Dermis lymphatic vessel endothelial cell (primary cell): ENCODE results near the gene MYOF. TPM values are rescaled to one million over a fixed set of nuclear protein-coding genes. Genes with fewer than 3 reads are reported as not detected.

Experiments
- total RNA-seq: library from RNA; depleted of rRNA; stranded (reverse); fragments of >200 nt; gene quantifications from 2 replicates; pipeline ENCODE4 v1.2.1, GENCODE V29; 2014

Gene MYOF
- total RNA-seq = 99.0 and 125 TPM in 2 replicates

GRCh38 chr10:93482145-93482834 lies at the start of gene MYOF:
MYOF (minus strand) TSS chr10:93482334; CDS start chr10:93482194, 140 bp downstream.

GRCh38 chr10:93496322-93497041 lies 14.3 kb upstream of the MYOF start, which contains the start of gene CEP55:
CEP55 (plus strand) TSS chr10:93496612; CDS start chr10:93500052, 3,440 bp downstream.

Other genes starting within 250 kb of the MYOF start
- gene CEP55, start 14.3 kb upstream of the MYOF start, total RNA-seq = 6.4 and 7.8 TPM in 2 replicates
- not detected in 2 replicates for gene FFAR4, start 84.3 kb upstream of the MYOF start, total RNA-seq
- gene RBP4, start 118.9 kb upstream of the MYOF start, total RNA-seq = not detected in 2 replicates
- gene PDE6C, start 130.2 kb upstream of the MYOF start, total RNA-seq = not detected in 2 replicates
- gene FRA10AC1, start 220.3 kb upstream of the MYOF start, total RNA-seq = 3.4 and 5.8 TPM in 2 replicates